Measurements from ENCODE around the gene MOK.

The MOK gene

DNA sequence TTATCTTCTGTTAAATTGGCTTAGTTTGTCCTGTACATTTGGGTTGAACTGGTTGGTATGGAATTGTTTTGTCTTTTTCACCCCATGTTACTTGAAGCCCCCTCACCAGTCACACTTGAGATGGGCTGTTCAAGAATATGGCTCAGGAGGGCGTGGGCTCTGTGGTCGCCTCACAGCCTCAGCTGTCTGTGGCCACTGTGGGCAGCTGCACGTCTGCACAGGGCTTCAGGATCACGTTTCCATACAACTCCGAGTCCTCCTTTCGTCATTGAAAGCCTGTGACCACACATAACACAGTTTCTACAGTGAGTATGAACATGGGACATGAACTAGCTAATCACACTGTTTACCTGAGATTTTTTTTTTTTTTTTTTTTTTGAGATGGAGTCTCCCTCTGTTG lies 81.3 kb downstream of the MOK start:
- DNase-seq (ENCODE audit: low read depth), result no peak

GRCh38 chr14:102222751-102223150 lies 82.2 kb downstream of the MOK start:
- DNase-seq (ENCODE audit: low read depth), result no peak

- no peak for DNase-seq (ENCODE audit: low read depth)
These were observed 82.9 kb downstream of the MOK start for GRCh38 chr14:102222009-102222575.

- no peak for DNase-seq (ENCODE audit: low read depth)
These were observed 83.9 kb downstream of the MOK start for GRCh38 chr14:102221026-102221425.

DNA sequence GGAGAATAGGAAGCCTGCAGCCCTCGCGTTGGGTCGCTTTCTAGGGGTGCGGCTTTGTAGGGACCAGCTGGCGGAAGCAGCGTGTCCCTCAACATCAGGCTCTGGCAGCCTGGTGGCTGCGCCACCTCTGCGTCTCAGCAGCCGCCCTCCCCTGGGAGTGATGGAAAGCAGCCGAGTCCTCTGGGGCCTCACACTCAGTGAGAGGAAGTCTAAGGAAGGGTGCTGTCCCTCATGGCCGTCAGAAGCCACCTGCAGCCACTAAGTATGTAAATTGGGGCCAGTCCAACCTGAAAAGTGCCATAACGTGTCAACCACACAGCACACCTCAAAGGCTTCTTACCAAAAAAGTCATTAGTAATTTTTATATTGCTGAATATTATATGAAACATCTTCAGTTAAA lies 84.9 kb downstream of the MOK start:
- DNase-seq (ENCODE audit: low read depth), result no peak

- DNase-seq (ENCODE audit: low read depth), result no peak
These were observed 85.6 kb downstream of the MOK start for GRCh38 chr14:102219316-102219715.

DNA sequence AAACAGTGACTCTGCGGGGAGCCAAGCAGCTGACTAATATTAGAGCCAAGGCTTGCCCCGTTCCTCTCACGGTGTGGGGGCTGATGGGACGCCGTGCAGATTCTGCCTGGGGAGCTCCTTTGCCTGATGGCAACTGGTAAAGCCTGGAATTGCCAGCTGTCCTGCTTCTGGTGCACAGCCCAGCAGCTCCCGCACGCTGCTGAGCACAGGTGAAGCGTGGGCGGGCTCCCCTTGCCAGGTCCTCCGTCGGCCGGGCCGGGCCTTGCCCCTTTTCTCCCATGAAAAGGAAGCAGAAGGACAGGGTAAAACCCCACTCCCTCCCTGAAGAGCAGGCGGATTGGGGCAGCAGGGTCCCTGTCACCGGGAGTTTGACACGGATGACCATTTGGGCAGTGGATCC lies 86.3 kb downstream of the MOK start:
- DNase-seq (ENCODE audit: low read depth), result no peak

GRCh38 chr14:102217987-102218421 lies 87.0 kb downstream of the MOK start:
- DNase-seq (ENCODE audit: low read depth), result no peak

- DNase-seq (ENCODE audit: low read depth), result no peak
These were observed 87.6 kb downstream of the MOK start for GRCh38 chr14:102217399-102217798.

- DNase-seq (ENCODE audit: low read depth), result no peak
These were observed 89.3 kb downstream of the MOK start for GRCh38 chr14:102215576-102216250.

DNA sequence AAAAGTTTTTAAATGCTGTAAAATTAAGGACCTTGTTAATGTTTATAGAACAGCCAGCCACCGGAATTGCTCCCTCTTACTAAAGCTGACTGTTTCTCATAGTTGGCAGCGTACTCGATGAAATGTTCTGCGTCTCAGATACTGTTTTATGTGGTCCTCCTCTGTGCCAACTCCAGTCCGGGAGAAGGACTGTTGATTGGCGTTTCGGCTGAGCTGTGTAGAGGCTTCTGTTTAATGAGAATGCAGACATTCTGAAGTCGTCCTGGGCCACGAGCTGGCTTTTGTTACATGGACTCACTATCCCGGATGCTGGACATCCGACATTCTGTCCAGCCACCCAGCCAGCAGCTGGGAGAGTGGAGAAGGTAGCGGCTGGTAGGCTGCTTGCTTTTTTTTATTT lies 89.9 kb downstream of the MOK start:
- no peak for DNase-seq (ENCODE audit: low read depth)

GRCh38 chr14:102213984-102214658 lies 90.8 kb downstream of the MOK start:
- no peak for DNase-seq (ENCODE audit: low read depth)

DNA sequence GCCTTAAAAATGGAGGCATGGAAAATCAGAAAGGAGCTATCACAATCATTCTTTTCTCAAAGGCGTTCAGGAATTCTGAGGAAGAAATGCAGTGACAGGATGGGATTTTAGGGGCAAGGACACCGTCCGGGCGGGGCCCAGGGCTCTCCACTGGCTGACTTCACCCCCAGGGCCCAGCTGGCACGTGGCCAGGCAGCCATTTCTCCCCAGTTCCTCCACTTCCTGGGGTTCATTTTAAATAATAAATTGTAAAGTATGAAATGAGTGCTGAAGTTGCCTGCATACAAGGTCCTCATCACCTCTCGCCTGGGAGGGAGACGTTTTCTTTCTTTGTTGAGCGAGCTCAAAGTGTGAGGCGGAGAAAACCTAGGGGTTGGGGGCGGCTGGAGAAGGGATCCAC lies 91.5 kb downstream of the MOK start:
- no peak for DNase-seq (ENCODE audit: low read depth)

GRCh38 chr14:102212845-102213244 lies 92.1 kb downstream of the MOK start:
- DNase-seq (ENCODE audit: low read depth), result no peak

DNA sequence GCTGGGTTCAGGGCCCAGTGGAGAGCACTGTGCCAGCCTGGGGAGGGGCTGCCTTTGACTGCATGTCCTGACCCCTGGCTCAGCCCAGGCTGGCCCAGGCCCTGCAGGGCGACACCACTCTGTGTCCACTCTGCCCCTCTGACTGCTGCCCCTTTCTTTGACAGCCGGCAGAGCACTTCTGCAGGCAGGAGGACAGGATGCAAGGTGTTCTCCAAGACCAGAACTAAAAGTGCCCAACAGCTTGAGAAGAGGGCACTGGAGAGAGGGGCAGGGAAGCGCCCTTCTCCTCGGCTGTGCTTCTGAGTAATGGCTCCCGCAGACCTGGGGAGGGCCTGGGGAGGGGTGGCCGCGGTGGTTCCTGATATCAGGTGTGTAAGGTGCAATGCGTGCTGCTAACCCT lies 92.6 kb downstream of the MOK start:
- DNase-seq (ENCODE audit: low read depth), result no peak

GRCh38 chr14:102211240-102211639 lies 93.7 kb downstream of the MOK start:
- no peak for DNase-seq (ENCODE audit: low read depth)

DNA sequence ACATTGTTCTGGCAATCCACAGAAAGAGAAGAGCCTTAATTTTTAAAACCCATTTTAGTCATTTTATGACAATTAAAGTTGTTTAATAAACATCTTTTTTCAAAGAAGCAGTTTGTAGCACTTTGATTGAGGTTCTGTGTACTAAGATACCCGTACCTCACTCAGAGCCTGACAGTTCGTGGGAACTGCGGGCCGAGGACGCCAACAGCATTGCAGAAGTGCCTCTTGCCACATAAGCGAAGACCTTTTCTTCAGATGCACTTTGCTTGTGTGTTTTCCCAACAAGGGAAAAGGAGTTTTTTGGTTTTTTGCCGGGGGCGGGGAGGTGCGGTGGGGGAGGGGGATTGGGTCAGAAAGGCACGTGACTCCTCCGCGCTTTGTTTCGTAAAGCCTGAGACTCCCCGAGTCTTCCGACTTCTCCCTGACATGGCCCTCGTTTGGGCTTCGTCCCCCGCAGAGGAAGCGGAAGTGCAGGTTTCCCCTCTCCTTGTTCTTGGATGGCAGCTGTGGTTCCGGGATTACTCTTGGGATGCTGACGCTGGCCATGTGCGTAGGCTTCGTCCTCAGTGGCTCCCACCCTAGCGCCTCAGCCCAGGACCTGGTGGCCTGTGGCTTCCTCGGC lies 94.4 kb downstream of the MOK start:
- no peak for DNase-seq (ENCODE audit: low read depth)

GRCh38 chr14:102209224-102209966 lies 95.6 kb downstream of the MOK start:
- no peak for DNase-seq (ENCODE audit: low read depth)

DNA sequence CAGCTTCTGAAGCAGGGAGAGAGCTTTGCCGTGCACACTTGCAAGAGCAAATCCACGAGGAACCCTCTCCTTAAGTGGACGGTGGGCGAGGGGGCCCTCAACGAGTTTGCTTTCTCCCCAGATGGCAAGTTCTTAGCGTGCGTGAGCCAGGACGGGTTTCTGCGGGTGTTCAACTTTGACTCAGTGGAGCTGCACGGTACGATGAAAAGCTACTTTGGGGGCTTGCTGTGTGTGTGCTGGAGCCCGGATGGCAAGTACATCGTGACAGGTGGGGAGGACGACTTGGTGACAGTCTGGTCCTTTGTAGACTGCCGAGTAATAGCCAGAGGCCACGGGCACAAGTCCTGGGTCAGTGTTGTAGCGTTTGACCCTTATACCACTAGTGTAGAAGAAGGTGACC lies 96.2 kb downstream of the MOK start:
- no peak for DNase-seq (ENCODE audit: low read depth)

DNA sequence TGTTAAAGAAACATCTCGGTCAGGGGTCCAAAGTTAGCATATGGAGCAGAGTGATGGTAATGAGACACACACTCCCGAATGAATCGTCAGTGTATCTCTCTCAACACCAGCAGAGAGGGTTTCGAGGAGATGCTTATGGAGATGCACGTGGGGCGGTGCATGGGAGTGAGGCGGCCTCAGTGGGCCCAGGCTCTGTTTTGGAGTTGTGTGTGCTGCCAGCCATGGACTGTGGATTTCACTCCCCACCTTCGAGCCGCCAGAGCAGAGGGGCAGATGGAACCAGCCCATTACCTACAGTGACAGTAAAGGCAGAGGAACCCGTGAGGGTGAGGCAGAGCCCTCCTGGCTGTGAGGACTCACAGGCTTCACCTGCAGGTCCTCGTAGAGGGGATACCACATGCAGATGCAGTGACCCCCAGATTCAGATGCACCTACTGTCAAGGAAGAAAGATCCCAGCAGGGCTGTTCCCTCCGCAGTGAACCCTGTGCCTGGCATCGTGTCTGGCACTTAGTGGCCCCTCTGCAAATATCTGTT lies 97.1 kb downstream of the MOK start:
- no peak for DNase-seq (ENCODE audit: low read depth)

GRCh38 chr14:102206918-102207317 lies 98.0 kb downstream of the MOK start:
- DNase-seq (ENCODE audit: low read depth), result no peak

GRCh38 chr14:102205560-102205959 lies 99.4 kb downstream of the MOK start:
- no peak for DNase-seq (ENCODE audit: low read depth)

All from activated T-cell treated with anti-CD3 and anti-CD28 coated beads for 48 hours (primary cell).